HG02981 (cell line): ENCODE data around the gene SEC14L6.

Source experiments
- ATAC-seq: cut with Tn5 transposase; IDR thresholded peaks from one replicate; pipeline ENCODE4 v1.9.1; 2021; ENCODE audit warnings: mild to moderate bottlenecking, moderate library complexity; ENCODE audit not compliant: unreplicated experiment

SEC14L6 gene

DNA sequence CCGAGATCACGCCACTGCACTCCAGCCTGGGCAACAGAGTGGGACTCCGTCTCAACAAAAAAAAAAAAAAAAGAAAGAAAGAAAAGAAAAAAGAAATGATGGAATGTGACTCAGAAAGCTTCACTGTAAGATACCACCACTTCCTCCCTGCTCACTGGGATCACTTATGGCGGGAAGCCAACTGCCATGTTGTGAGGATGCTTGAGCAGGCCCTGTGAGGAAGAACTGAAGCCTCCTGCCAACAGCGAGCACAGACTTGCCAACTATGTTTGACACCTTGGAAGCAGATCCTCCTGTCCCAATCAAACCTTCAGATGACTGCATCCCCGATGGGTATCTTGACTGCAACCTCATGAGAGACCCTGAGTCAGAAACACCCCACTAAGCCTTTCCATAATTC, 8.3 kb downstream of the SEC14L6 start:
- no peak for ATAC-seq

DNA sequence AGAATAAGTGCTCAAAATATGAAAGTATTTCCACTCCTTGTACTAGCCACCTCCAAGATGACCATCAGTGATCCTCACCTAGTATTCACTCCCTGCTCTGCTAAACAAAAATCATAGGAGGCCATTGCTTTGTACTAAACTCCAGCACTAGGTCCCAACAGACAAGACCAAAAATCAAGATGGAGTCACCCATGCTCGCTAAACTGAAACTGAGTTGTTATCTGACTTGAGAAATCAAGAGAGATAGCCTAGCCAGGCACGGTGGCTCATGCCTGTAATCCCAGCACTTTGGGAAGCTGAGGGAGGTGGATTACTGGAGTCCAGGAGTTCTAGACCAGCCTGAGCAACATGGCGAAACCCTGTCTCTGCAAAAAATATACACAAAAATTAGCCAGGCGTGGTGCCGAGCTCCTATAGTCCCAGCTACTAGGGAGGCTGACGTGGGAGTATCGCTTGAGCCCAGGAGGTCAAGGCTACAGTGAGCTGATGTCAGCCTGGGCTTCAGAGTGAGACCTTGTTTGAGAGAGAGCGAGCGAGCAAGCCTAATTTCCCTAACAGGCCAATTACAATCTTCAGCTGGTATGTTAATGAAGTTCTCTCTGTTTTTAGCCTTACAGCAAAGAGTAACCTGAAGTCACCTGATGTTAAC, 9.3 kb downstream of the SEC14L6 start:
- no peak for ATAC-seq

DNA sequence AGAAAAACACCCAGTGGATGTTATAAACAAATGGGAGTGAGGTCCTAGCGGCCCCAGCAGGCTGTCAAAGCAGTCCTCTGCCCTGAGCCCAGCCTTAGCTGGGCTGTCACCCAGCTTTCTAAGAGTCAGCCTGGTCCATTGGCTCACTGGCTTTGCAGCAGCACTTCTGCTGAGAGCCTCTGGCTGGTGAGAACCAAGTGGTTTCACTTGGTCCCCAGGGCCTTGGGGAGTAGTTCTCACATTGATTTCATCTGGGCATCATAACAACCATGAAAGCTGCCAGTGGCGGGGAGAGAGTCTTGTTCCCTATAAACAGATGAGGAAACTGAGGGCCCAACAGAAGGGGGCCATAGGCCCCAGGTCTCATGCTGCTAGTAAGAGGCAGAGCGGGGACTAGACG, 11.4 kb downstream of the SEC14L6 start:
- ATAC-seq: no peak

DNA sequence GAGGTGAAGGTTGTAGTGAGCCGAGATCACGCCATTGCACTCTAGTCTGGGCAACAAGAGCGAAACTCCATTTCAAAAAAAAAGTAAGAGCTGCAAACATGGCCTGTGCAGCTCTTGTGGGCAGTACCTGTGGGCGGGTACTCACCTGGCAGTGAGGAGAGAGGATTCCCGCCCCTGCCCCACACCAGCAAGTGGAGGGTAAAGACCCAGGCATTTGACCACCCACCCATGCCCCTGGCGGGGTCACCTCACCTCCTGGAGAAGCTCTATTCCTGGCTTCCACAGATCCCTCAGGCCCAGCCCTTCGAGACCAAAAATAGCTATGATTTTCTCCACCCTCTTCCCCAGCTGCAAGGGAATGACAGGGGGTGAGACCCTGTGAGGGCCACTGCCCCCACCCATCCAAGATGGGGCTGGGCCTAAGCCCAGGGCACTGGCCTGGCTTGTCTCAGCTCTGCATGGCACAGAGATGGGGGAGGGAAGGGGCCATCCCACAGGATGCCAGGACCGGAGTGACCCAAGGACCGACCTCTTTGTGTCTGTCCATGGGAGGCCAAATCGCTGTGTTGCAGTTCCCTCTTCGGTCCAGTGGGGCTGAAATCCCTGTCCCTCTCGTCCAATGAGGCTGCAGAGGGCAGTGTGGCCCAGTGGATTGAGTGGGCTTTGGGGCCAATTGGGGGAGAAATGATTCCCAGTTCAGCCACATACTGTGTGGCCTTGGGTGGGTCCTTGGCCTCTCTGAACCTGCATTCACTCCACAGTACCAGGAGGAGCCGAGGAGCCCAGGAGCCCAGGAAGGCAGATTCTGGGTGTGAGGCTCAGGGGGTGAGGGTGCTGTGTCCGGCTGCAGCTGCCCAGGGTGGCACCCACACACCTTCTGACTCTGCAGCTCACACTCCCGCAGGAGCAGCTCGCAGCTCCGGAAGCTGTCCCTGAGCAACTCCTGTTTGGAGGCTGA, 14.6 kb downstream of the SEC14L6 start:
- ATAC-seq: no peak

DNA sequence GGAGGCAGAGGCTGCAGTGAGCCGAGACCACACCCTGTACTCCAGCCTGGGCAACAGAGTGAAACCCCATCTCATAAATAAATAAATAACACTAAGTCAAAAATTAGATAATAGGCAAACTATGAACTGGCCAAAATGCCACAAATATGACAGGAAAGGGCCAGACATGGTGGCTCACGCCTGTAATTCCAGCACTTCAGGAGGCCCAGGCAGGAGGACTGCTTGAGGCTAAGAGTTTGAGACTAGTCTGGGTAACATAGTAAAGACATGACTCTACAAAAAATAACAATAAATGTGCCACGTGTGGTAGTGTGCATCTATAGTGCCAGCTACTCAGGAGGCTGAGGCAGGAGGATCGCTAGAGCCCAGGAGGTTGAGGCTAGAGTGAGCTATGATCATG, 19.9 kb downstream of the SEC14L6 start:
- no peak for ATAC-seq

DNA sequence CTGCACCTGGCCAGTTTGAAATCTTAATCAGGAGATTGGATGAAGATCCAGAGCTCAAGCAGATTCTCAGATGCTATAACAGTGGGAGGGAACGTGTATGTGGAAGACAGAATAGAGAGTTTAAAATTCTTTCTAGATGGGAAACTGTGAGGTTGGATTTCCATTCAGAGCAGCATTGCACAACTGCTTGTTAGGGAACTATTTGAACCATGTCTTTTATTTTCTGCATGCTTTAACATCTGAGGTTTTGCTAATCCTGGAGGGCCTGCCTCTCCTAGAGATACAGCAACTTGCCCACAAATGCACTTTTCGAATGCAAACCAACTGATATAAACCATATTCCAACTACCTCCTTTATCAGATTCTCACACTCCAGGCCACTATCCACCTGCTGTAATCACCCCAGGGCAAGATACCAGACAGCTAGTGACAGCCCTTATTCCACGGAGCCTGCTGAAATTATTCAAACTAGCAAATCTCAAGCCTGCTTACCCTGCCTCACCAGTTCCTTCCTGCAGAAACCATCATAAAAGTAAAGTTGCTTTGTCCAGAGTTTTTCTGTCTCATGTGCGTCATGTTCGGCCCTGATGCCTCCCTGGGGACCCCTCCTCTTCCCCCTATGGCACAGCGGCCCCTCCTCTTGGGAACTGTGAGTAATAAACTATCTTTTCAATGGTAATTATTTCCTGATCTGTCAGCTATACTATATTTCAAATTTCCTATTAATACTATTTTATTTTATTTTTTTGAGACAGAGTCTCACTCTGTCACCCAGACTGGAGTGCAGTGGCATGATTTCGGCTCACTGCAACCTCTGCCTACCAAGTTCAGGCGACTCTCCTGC, 22.7 kb downstream of the SEC14L6 start:
- no peak for ATAC-seq

DNA sequence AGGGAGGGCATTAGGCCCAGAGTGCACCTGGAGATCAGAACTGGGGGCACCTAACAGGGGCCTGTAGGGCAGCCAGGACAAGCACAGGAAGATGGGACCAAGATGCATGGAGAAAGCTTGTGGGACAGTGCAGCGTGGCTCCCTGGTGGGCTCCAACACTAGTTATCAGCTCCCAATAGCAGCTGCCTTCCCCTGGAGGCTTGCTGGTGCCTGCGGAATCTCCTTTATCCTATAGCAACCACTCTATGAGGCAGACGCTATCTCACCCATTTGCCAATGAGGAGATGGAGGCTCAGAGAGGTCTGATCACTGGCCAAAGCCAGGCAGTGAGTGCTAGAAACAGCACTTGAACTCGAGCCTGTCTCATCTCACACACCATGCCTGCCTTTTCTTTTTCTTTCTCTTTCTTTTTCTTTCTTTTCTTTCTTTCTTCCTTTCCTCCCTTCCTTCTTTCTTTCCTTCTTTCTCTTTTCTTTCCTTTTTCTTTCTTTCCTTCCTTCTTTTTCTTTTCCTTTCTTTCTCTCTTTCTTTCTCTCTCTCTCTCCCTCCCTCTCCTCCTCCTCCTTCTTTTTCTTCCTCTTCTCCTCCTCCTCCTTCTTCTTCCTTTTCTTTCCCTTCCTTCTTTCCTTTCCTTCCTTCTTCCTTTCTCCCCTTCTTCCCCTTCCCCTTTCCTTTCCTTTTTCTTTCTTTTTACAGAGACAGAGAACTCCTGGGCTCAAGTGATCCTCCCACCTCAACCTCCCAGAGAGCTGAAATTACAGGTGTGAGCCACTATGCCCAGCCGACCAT, 25.0 kb downstream of the SEC14L6 start:
- ATAC-seq: no peak

DNA sequence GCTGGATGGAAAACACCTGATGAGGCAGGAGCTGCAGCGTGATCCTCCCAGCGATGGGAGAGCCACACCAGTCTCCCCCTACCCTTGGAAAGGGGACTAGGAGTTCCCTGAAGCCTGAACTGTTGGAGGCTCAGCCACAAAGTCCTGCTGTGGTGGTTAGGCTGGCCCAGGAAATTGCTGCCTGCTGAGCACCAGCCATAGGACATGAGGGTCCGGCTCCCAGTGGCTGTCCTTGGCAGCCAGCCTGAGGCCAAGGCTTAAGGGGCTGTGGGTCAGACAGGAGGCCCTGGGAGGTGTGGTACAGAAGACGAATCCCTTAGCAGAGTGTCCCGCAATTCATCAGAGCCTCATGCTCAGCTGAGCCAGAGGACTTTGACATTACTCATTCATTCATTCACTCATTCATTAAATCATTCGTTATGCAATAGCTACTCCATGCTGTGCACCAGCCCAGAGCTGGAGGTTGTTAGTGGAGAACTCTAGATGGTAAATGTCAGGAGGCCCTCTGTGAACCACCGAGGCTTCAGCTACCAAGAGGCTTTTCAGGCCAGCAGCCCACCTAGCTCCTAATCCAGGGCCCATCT, 26.6 kb downstream of the SEC14L6 start:
- no peak for ATAC-seq

DNA sequence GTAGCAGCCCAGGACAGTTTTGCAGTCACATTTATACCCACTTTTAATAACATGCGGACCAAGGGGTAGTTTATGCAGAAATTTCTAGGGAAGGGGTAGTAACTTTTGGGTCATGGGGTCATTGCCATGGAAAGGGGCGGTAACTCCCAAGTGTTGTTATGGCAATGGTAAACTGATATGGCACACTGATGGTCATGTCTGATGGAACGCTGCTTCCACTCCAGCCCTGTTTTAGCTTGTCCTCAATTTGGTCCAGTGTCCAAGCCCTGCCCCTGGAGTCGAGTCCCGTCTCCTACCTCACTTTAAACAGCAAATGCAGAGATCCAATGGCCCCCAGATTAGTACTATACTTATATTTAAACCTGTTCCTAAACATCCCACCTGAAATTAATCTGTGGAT, 29.8 kb downstream of the SEC14L6 start:
- ATAC-seq: no peak

DNA sequence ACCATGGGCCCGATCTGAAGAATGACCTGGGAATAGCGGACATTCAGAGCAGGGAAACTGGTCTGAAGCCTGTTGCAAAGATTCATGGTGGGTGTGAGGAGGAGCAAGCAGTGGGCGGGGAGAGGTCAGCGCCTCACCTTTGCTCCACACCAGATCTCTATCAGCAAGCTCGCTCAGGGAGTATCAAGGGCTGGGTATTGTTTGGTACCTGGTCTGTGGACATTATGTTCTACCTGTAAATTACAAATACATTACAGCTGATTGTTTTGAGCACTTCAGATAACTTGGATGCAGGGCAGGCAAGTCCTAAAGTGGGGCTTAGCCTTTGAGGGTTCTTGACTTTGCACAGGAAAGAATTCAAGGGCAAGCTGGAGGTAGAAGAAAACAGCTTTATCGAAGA, 30.3 kb downstream of the SEC14L6 start:
- ATAC-seq: no peak

DNA sequence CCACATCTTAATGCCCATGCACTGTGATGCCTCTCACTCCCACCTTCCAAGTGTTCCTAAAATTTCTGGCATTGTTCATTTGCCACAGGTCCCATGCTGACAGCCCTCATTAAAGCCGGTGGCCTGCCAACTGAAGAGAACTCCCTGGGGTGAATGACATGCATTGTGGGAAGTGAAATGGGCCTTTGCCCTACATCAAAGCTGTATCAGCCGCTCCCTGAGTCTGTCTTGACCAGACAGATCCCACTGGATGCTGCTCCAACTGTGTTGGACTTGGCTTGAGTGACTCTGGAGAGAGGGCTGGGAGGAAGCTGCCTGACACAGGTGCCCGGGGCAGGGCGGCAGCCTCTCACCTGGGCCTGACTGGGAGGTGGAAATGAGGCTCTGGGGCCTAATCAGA, 32.3 kb downstream of the SEC14L6 start:
- no peak for ATAC-seq

DNA sequence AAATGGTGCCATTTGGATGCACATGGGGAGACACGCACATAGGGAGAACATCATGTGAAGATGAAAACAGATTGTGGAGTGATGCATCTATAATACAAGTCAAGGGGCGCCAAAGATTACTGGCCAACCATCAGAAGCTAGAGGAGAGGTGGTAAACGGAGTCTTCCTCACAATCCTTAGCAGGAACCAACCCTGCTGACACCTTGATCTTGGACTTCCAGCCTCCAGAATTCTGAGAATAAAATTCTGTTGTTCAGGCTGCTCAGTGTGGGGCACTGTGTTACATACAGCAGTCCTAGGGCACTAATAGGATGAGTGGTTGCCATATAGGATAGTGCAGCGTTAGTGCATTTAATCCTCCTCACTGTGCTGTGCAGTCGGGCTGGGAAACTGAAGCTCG, 33.1 kb downstream of the SEC14L6 start:
- ATAC-seq: no peak

DNA sequence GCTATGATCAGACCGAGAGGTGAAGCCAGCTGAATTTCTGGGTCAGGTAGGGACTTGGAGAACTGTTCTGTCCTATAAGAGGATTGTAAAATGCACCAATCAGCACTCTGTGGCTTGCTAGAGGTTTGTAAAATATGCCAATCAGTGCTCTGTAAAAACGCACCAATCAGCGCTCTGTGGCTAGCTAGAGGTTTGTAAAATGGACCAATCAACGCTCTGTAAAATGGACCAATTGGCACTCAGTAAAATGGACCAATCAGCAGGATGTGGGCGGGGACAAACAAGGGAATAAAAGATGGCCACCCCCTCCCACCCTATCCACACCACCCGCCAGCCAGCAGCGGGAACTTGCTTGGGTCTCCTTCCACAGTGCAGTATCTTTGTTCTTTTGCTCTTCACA, 34.6 kb downstream of the SEC14L6 start:
- no peak for ATAC-seq

DNA sequence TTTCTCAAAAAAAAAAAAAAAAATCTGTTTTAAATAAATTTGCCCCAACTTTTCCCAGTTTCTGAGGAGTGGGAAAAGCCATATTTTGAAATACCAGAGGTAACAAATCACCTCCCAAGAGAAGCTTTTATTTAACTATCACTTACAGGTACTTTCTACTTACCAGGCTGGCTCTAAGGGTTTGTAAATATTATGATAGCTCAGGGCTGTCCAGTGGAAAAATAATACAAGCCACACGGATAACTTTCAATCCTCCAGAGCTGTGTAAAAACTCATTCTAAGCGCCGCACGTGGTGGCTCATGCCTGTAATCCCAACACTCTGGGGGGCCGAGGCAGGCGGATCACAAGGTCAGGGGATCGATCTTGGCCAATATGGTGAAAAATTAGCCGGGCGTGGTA, 35.4 kb downstream of the SEC14L6 start:
- ATAC-seq: no peak

DNA sequence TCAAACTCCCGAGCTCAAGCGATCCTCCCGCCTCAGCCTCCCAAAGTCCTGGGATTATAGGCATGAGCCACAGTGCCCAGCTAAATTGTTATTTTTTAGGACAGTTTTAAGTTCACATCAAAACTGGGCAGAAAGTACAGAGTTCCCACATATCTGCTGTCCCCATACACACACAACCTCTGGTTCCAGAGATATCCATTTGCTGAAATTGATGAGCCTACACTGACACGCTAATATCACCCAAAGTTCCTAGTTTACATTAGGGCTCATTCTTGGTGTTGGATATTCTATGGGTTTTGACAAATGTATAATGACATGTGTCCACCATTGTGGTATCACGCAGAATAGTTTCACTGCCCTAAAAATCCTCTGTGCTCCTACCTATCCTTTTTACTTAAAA, 38.3 kb downstream of the SEC14L6 start:
- no peak for ATAC-seq

DNA sequence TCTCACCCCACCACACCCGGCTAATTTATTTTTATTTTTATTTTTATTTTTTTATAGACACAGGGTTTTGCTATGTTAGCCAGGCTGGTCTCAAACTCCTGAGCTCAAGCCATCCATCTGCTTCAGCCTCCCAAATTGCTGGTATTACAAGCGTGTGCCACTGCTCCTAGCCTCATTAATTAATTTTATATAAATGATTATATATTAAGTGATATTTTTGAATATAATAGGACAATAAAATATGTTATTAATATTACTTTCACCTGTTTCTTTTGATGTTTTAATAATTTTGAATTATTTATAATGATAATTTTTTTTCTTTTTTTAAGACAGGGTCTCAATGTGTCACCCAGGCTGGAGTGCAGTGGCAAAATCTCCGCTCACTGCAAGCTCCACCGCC, 38.9 kb downstream of the SEC14L6 start:
- no peak for ATAC-seq

DNA sequence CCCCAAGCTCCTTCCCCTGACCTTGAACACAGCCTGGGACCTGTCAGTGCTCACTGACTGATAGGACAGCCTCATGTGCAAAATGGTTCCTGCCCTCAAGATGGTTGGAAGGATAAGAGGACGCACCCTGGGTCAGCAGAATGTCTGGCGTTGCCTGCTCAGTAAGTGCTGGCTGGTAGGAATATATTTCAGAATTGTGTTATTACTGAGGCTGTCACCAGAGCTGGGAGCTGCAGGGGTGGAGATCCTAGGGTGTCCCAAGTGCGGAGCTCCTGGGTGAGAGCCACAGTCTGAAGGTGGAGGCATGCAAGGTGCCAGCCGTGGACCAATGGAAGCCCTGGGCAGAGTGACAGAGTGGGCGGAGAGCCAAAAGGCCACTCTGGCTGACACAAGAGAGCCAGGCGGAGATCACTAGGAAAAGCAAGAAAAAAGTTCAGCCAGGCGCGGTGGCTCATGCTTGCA, 40.0 kb downstream of the SEC14L6 start:
- no peak for ATAC-seq

DNA sequence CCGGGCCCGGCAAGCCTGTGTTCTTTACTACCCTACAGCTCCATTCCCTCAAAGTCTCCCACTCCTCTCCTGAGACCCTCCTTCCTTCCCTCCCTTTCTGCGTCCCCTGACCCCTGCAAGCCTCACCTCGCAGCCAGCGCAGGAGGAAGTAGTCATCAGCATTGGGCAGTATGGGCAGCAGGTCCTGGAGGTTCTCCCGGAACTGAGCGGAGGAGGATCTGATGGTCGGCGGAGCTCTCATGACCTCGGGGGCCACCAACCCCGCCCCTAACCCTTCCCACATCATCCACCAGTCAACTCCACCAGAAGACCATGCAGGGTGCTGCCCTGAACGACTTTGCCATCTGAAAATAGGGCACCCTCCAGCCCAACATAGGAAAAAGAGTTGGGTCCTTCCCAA, 43.0 kb downstream of the SEC14L6 start:
- ATAC-seq: no peak

DNA sequence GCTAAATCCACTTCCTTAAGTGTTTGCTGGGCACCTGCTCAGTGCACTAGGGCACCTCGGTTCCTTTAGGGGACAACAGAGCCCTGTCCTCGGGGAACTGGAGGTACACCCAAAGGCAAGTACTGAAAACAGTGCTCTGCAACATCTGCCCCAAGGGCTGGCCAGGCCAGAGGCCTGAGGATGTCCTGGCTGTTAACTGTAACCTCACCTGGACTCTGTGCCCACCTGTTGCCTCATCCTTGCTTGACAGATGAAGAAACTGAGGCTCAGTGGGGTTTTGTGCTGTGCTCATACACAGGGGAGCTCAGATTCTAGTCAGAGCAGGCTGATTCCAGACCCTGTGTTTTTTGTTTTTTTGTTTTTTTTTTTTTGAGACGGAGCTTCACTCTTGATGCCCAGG, 43.6 kb downstream of the SEC14L6 start:
- no peak for ATAC-seq

DNA sequence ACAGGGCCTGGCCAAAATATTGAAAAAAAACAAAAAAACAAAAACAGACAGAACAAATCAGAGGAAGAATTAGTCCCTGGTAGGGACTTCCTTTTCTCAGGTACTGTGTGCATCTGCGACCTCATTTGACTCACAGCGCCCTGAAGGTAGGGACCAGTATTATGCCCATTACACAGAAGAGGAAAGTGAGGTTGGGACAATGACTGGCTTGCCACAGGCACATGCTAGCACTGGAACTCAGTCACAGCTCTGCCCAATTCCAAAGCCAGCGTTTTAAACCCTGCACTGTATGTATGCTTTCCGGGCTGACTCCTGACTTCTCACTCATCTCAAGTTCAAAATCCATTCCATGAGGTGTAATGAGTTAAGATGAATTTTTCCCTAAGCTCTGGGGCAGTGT, 44.4 kb downstream of the SEC14L6 start:
- ATAC-seq: no peak
